Measurements from ENCODE around the gene CAMK2N2. TPM values are rescaled to one million over a fixed set of nuclear protein-coding genes. Genes with fewer than 3 reads are reported as not detected.

CAMK2N2 gene
- total and polyA plus RNA-seq, 2 of the 4 experiments (the other 2 are of a cell fraction), result 0.34 TPM; not detected in 1

DNA sequence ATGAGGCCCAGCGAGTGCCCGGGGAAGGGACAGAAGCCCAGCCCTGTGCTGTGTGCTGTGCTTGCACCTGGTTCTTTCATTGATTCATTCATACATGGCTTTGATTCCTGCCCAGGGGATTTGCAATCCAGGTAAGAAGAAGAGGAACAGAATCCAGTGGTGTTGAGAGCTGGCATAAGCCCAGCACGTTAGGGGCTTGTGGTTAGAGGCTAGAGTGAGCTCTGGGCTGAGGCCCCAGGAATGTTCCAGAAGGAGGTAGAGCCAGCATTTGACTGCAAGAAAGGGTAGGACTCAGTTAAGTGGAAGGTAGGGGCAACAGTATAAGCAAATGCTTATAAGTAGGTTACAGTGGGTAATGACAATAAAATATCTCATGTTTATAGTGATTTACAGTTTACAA, 29.7 kb downstream of the CAMK2N2 start (continued):
- TF ChIP-seq MAZ (IDR thresholded peaks at IDR 0.05; ENCODE audit: borderline replicate concordance, low read depth, low read length), result no peak

DNA sequence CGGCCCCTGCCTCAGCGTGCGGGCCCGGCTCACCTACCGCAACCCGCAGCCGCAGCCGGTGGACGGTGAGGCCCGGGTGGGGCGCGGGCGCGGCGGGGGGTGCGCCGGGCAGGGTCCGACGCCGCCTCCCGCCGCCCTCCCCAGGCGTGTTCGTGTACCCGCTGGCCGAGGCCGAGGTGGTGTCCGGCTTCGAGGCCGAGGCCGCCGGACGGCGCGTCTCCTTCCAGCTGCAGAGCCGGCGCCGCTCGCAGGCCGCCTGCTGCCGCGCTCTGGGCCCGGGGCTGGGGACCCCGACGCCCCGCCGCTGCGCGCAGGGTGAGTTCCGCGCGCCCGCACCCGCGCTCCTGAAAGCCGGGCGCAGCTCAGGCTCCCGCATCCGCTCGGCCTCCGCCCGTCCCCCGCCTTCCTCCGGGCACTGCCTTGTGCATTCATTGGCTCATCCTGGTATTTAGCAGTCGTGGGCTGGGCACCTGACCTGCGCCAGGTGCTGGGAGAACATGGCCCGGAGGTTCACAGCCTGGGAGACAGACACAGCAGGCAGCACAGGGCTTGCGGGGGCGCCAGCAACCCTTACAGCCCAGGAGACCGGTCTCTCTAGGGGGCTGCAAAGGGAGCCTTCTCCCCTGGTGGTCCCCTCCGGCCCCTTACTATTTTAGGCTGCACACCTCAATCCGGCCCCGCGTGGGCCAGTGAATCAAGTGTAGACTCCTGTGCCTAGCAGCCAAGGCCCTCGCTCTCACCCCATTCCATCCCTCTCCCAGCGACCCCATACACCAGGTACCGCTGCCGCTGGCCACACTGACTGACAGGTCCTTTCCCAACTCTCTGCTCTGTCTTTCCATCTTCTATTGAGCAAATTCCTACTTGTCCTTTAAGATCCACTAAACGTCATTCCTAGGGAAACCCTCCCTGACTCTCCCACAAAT, 30.5 kb downstream of the CAMK2N2 start:
- no peaks in the 10 kb centered on the region for H3K79me1 ChIP-seq (ENCODE audit: low read depth in 1 of 2, low read length in 2 of 2)
- H2BK5ac ChIP-seq (ENCODE audit: low read depth, low read length, poor library complexity, severe bottlenecking), result no peak overlapping the region
- 0 out of 2 replicates have a peak, but pooled peaks cover 3% of the 10 kb centered on the region for H3K9me1 ChIP-seq (ENCODE audit: insufficient read depth, low read length)
- intact Hi-C loops (cut with micrococcal nuclease), result no loop called here
- no peak overlapping the region for H3K18ac ChIP-seq (ENCODE audit: low read depth, low read length)
- H4K8ac ChIP-seq (ENCODE audit: low read depth in 2 of 2, low read length in 2 of 2), result no peak overlapping the region
- ATAC-seq (ENCODE audit: low read depth) (0 out of 2 replicates have a peak, but pooled peaks have one; percentile 6), DNase-seq (no peak)
- H3K36me3 ChIP-seq (ENCODE audit: control insufficient read depth, insufficient read depth, low read length), result no peaks in the 10 kb centered on the region
- H2AK9ac ChIP-seq (replicated peaks; ENCODE audit: low read depth, low read length, poor library complexity), result no peak overlapping the region
- no peak overlapping the region for H3K56ac ChIP-seq (ENCODE audit: extremely low read depth, insufficient read depth, low read length)
- H4K91ac ChIP-seq (ENCODE audit: insufficient read depth, low read depth, low read length), result no peak overlapping the region
- WGBS, 2 experiments (ENCODE audit: extremely low coverage in 2 of 2, insufficient read length in 1 of 2), result 3% methylated on average over 55 of the region's 79 CpGs; no CpG with 5 or more reads in 1 of the 2 experiments
- H3K4me3 ChIP-seq (ENCODE audit: insufficient read depth, low read depth, low read length), result no peak overlapping the region
- peak overlapping the region; percentile 19 for H2AFZ ChIP-seq (replicated peaks; ENCODE audit: low read length, poor library complexity)
- no peak overlapping the region for H3K4me2 ChIP-seq (ENCODE audit: low read depth, low read length)
- no TSS peak for BruUV-seq (replicated peaks)
- no peak overlapping the region for H3K27ac ChIP-seq (ENCODE audit: insufficient read depth, low read length)
- H2AK5ac ChIP-seq (ENCODE audit: low read depth, low read length), result no peak overlapping the region
- POLR2A ChIA-PET (ENCODE audit: unreplicated experiment), result no interaction called here
- H3K14ac ChIP-seq (replicated peaks; ENCODE audit: low read depth, low read length), result no peak overlapping the region
- H4K5ac ChIP-seq (ENCODE audit: low read depth, low read length), result no peak overlapping the region
- CTCF ChIA-PET, result no interaction called here
- no peak overlapping the region for H2BK20ac ChIP-seq (ENCODE audit: low read depth, low read length)
- H2BK120ac ChIP-seq (ENCODE audit: low read depth, low read length), result no peak overlapping the region
- no peaks in the 10 kb centered on the region; the same call in 1 of the 2 replicates for H3K4me1 ChIP-seq (ENCODE audit: control insufficient read depth, insufficient read depth, low read length)
- dilution Hi-C loops (cut with HindIII; ENCODE audit: low sequenced_read_pairs, unreplicated experiment), result no loop called here
- H3K9me3 ChIP-seq (ENCODE audit: control insufficient read depth, insufficient read depth, low read length), result no peaks in the 10 kb centered on the region
- no peak overlapping the region for H3K23ac ChIP-seq (ENCODE audit: low read depth, low read length)
- peaks cover 65% of the 10 kb centered on the region for H3K27me3 ChIP-seq (ENCODE audit: control insufficient read depth, insufficient read depth, low read length)
- no peak overlapping the region for H2BK15ac ChIP-seq (ENCODE audit: low read depth, low read length)
- H4K20me1 ChIP-seq (ENCODE audit: insufficient read depth, low read length), result no peaks in the 10 kb centered on the region; the same call in 1 of the 2 replicates
- H3K4ac ChIP-seq (ENCODE audit: low read depth, low read length), result no peak overlapping the region
- in situ Hi-C loops (cut with MboI; ENCODE audit: low sequenced_read_pairs), result no loop called here
- no peak overlapping the region for H3K9ac ChIP-seq (ENCODE audit: low read depth, low read length)
- TF ChIP-seq MXI1 (IDR thresholded peaks at IDR 0.05; ENCODE audit: borderline replicate concordance, low read depth, low read length) (no peak), MAFK (IDR thresholded peaks at IDR 0.05; ENCODE audit: low read depth, low read length) (no peak), POLR2A (IDR thresholded peaks at IDR 0.05; ENCODE audit: low read depth, low read length) (no peak), BHLHE40 (IDR thresholded peaks at IDR 0.05; ENCODE audit: low read depth, low read length) (no peak), RAD21 (IDR thresholded peaks at IDR 0.05; ENCODE audit: low read length) (no peak), CEBPB (IDR thresholded peaks at IDR 0.05; ENCODE audit: low read depth, low read length) (no peak), FOS (IDR thresholded peaks at IDR 0.05; ENCODE audit: low read depth, low read length) (no peak), SMC3 (IDR thresholded peaks at IDR 0.05; ENCODE audit: low read depth, low read length) (no peak), MAZ (IDR thresholded peaks at IDR 0.05; ENCODE audit: borderline replicate concordance, low read depth, low read length) (no peak), CHD1 (IDR thresholded peaks at IDR 0.05; ENCODE audit: low read depth, low read length) (no peak), RFX5 (IDR thresholded peaks at IDR 0.05; ENCODE audit: low read depth, low read length) (no peak), NFE2L2 (IDR thresholded peaks at IDR 0.05; ENCODE audit: low read depth, low read length) (no peak)
- TF ChIP-seq, protein P1, sequence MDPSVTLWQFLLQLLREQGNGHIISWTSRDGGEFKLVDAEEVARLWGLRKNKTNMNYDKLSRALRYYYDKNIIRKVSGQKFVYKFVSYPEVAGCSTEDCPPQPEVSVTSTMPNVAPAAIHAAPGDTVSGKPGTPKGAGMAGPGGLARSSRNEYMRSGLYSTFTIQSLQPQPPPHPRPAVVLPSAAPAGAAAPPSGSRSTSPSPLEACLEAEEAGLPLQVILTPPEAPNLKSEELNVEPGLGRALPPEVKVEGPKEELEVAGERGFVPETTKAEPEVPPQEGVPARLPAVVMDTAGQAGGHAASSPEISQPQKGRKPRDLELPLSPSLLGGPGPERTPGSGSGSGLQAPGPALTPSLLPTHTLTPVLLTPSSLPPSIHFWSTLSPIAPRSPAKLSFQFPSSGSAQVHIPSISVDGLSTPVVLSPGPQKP (IDR thresholded peaks at IDR 0.05; ENCODE audit: borderline replicate concordance, low read depth, low read length), result no peak
- TF ChIP-seq, protein P2, sequence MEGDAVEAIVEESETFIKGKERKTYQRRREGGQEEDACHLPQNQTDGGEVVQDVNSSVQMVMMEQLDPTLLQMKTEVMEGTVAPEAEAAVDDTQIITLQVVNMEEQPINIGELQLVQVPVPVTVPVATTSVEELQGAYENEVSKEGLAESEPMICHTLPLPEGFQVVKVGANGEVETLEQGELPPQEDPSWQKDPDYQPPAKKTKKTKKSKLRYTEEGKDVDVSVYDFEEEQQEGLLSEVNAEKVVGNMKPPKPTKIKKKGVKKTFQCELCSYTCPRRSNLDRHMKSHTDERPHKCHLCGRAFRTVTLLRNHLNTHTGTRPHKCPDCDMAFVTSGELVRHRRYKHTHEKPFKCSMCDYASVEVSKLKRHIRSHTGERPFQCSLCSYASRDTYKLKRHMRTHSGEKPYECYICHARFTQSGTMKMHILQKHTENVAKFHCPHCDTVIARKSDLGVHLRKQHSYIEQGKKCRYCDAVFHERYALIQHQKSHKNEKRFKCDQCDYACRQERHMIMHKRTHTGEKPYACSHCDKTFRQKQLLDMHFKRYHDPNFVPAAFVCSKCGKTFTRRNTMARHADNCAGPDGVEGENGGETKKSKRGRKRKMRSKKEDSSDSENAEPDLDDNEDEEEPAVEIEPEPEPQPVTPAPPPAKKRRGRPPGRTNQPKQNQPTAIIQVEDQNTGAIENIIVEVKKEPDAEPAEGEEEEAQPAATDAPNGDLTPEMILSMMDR (conservative IDR thresholded peaks at IDR 0.05; ENCODE audit: low read depth, low read length), result no peak

All from IMR-90 (cell line).